ENCODE results near the gene MRPL33.

- no peak for TF ChIP-seq CTCF (conservative IDR thresholded peaks at IDR 0.05 in 1 of 2, IDR thresholded peaks at IDR 0.05 in 1 of 2; ENCODE audit: extremely low read depth in 1 of 2, insufficient read depth in 1 of 2, low read depth in 1 of 2, low read length in 2 of 2)
- TF ChIP-seq EZH2 (IDR thresholded peaks at IDR 0.05; ENCODE audit: borderline replicate concordance, low read length), result no peak
These were observed 11.2 kb downstream of the MRPL33 start for GRCh38 chr2:27782701-27783100.
